GM18951 (cell line): ENCODE data around the gene FBXO24.

Source experiments
- POLR2A ChIP-seq: IDR thresholded peaks from 4 replicates; pipeline ENCODE4 v1.6.1; 2011; ENCODE audit warnings: mild to moderate bottlenecking; ENCODE audit not compliant: insufficient read length, insufficient read depth; ENCODE audit errors: extremely low read depth
- in situ Hi-C: fragments of 300-500 bp; cut with MboI; formaldehyde crosslinking; loops from one replicate; pipeline ENCODE4 v1.12.0; 2022; ENCODE audit warnings: low sequenced_read_pairs, mixed read lengths, inconsistent platforms; ENCODE audit not compliant: unreplicated experiment

Gene FBXO24

DNA sequence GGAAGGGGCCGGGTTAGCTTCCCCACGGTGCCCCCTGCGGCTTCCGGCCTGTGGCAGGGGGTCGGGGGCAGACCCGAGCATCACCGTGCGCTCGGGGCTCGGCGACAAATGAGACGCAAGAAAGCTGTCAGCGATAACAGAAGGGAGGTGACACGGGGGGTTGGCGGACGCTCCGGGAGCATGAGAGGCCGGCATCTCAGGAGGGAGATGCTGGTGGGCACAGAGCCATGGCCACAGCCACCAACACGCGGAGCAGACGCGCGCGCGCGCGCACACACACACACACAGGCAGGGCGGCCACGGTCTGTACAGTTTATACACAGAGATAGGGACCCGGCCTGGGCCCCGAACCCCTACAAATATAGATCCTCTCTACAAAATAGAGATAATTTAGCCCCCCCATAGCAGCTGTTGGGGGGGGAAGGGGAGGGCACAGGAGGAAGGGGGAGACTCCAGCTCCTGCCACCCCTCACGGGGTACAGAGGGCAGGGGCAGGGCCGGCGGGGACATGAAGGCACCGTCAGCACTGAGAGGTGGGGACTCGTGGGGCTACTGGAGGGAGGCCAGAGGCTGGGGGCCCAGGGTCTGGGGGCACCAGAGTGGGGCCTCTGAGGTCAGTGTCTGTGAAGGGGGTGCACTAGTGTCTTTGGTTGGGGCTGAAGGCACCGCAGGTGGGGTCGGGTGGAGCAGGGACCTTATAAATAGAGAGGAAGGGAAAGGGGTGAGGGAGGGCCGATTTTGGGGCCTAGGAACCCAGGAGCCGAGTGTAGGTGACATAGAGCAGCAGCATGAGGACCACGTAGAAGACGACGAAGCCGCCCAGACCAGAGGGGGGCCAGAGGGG, 11.5 kb upstream of the FBXO24 start:
- no peak for TF ChIP-seq POLR2A
- in situ Hi-C loops: no loop called here

DNA sequence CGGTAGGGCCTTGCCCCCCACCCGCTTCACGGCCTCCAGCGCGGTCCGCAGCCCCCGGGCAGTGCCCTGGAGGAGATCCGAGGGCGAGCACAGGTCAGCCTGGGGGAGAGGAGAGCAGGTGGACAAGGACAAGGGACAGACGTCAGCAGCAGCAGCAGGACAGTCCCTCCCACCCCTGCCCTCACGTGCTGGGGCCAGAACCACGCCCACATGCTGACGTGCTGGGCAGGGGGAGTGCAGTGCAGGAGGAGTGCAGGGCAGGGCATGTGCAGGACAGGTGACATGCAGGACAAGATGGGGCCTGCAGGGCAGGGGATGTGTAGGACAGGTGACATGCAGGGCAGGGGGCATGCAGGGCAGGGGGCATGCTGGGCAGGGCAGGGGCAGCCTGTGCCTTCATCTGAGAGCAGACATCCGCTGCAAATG, 10.9 kb upstream of the FBXO24 start:
- in situ Hi-C loops: no loop called here

DNA sequence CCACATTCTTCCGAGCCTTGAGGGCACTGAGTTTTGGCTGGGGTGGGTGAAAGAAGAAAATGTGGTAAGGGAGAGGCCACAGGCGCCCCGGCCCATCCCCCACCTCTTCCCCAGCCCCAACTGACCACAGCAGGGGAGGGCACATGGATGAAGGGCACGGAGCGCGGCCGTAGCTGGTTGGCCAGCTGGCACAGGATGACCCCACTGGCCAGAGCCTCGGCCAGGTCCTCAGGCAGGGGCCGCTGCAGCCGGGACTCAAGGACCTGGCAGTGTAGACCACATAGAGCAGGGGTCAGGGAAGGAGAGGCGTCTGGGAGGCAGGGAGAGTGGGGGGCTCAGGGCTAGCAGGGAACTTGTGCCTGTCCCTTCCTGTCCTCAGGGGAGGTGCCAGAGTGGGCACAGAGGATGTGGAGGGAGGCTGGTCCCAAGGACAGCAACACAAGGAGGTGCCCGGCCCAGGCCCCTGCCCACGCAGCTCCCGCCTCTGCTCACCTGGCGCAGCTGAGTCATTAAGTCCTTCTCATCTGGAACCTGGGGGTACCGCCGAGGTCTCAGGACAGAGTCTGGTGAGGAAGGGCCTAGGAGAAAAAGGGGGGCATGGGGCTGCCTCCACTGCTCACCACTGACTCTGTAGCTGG, 10.3 kb upstream of the FBXO24 start:
- no peak for TF ChIP-seq POLR2A
- in situ Hi-C loops: no loop called here

More for the DNA sequence above, 10.9 kb upstream of the FBXO24 start:
- TF ChIP-seq POLR2A: no peak

DNA sequence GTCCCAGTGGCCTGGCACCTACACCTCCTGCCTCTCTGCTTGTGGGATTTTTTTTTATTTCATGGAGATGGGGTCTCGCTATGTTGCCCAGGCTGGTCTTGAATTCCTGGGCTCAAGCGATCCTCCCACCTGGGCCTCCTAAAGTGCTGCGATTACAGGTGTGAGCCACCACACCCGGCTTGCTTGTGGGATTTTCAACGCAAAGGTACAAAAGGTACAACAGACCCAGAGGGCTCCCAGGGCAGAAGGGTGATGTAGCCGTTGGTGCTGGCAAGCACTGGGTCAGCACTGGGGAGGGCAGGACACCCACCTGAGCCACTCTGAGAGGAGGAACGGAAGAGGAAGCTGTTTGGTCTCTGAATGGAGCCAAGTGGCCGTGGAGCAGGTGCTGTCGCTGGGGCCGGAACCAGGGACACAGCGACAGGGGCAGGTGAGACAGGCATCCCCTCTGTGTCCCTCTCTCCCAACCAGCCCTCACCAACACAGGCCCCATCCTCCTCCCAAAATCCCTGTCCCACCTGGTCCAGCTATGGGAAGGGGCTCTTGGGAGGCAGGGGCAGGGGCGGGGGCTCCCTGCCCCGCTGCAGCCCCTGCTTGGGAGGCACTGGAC, 9.6 kb upstream of the FBXO24 start:
- in situ Hi-C loops: no loop called here
- TF ChIP-seq POLR2A: no peak

DNA sequence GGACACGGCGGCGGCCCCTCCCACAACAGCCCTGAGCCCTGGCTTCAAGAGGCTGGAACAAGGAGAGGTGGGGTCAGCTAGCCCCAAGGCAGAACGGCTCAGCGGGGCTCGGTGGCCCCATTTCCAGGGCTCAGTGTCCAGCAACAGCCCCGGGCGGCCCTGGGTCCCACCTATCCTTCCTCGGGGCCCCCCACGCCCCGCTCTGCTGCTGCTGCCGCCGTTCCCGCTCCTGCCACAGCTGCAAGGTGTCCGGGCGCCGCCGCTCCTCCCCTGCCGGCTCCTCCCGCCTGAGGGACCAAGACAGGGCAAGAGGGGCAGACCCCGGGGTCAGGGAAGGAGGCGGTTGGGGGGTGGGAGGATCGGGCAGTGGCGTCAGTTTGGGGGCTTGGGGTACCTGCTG, 9.0 kb upstream of the FBXO24 start:
- no peak for TF ChIP-seq POLR2A
- in situ Hi-C loops: no loop called here

DNA sequence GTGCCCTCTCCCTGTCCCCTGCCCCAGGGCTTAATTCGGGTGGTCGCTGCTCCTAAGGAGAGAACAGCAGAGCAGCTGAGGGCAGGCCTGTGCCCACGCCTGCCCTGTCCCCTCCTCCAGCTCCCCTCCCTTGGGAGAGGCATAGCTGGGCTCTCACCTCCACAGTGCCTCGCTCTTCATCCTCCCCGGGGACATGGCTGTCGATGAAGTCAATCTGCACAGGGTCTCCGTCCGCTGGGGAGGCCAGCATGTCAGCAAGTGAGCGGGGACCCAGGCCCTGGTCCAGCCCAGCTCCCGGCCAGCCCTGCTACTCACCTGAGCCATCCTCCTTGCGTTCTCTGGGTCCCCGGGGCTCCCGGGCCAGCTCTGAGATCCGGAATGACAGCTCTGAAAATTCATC, 8.6 kb upstream of the FBXO24 start:
- TF ChIP-seq POLR2A: no peak

DNA sequence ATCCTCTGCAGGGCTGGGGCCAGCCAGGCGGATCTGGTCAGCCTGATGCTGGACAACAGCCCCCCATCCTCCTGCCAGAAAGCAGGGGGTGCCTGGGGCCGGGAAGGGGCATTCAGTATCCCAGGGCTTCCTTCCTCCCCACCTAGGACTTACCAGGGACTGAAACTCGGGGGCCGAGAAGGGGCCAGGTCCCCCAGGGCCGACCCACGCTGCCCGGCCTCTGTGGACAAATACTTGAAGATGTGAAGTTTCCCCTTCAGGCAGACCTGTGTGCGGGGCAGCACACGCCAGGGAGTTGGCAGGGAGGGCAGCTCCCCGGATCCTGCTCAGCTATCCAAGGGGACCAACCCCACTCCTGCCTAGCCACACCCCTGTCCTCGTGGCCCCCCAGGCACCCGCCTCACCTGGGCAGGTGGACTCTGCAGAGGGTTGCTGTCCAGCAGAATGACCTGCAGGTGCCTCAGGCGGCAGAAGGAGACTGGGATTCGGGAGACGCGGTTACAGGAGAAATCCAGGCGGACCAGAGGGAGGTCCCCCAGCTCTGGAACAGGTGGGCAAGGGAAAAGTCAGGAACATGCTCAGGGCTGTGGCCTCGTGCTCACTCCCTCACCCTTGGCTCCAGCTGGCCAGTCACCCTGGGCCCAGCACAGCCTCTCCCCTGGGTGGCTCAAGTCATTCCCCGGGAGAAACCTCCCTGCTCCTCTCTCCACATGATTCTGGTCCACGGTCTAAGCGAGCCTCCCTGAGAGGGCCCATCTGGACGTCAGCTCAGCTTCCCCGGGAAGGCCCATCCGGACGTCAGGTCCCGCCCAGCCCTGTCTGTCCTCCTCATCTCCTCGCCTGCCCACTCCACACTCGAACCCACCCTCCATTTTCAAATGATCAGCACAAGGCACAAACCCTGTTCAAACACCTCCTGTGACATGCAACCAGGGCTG, 7.6 kb upstream of the FBXO24 start:
- no peak for TF ChIP-seq POLR2A
- in situ Hi-C loops: no loop called here

More for the DNA sequence above, 8.6 kb upstream of the FBXO24 start:
- in situ Hi-C loops: no loop called here

DNA sequence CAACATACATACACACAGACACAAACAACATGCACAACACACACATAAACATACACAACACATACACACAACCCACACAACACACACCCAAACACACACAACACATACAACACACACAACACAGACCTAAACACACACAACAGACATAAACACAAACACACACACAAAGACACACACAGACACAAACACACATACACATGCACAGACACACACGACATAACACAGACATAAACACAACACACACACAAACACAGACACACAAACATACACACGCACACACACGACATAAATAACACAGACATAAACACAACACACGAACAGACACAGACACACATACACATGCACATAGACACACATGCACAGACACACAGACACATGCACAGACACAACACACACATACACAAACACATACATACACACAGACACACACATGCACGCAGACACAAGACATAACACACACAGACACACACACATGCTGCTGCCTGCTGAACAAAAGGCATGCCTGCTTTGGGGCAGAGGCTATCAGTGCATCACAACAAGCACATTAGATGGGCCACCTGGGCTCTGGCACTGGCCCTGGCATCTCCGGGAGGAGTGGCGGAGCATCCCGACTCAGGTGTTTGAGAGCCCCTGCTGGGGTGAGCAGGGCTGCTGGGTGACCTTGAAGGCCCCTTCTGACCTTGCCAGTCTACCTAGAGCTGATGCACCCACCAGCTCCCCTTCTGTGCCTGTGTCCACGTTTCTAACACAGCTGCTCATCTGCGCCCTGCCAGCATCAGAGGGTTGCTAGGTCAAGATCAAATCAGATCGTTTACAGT, 5.5 kb upstream of the FBXO24 start:
- in situ Hi-C loops: no loop called here
- no peak for TF ChIP-seq POLR2A

DNA sequence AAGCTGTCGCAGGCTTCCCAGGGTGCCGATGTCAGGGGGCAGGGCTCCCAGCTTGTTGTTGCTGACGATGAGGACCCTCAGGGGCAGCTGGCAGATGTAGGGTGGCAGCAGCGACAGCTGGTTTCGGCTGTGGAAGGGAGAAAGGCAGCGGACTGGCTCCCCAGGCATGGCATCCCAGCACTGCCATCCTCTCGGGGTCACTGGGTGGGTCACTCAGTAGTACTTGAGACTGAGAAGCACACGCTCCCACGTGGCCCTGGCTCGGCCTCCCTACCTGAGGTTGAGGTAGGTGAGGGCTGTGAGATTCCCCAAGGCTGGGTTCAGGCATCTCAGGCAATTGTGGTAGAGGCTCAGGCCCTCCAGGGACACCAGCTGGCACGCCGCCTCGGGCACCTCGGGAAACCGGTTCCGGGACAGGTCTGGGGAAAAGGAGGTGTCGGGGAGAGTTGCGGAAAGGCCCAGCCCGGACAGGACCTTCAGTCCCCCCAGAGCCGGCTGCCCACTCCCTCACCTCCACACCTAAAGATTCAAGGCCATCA, 4.0 kb upstream of the FBXO24 start:
- in situ Hi-C loops: no loop called here
- TF ChIP-seq POLR2A: no peak

DNA sequence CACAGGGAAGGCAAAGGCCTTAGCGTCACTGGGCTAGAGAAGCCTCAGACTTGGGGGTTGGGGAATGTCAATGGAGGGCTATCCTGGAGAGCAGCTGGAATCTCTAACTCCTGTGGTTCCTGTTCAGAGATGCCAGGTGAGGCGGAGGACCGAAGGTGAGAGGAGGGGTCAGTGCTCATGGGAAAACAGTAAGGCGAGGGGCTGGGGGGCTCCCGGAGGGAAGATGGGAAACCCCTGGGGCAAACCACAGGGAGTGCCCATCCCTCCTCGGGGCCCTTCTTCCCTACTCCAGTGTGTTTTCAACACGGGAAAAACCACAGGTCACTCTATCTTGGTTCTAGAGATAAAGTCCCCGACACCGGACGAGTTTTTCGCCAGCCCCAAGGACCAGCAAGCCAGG, 3.5 kb upstream of the FBXO24 start:
- in situ Hi-C loops: no loop called here
- no peak for TF ChIP-seq POLR2A

DNA sequence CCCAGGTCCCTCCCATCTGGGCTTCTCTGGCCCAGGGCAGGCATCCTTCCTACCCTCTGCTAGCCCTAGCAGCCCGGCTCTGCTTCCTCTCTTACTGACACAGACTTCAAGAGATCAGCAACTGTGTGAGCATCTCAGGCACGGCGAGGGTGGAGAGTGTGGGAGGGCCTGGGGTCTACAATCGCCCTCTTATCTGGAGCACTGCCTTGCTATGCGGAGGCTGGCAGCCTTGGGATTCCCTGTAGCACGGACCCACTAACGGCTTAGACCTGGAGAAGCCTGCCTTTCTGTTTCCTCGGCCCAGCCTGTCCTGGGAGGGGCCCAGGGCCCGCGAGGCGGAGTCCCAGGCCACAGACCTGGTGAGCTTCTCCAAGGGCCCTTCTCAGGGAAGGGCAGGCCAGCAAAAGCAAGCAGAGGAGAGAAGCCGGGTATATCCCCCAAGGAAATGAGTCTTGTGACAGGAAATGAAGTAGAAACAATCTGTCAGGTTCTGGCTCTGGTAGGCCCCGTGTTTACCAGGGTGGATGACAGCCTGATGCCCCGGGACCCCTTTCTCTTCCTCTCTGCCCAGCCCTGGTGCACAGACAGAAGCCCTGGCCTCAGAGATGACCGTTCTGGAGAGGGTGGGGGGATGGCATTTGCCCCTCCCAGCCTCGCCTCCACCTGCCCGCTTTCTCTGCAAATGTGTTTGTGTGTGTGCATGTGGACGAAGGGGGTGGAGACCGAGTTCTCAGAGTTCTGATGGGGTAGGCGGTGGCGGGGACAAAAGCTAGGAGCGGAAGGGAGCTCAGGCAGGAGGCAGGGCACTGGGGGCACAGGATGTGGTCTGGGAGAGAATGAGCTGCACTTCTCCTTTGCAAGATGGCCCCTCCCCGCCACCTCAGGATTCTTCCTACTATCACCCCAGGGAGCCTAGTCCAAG, 2.7 kb upstream of the FBXO24 start:
- TF ChIP-seq POLR2A: peak; percentile 48
- in situ Hi-C loops: no loop called here
